Peyer's patch (tissue), 4 donors: ENCODE measurements around the gene GRIP1.

Experiments used
- POLR2A ChIP-seq, 2 donors: fragments of 450-650 bp; IDR thresholded peaks; one replicate each; pipeline ENCODE4 v1.5.1; 2017; ENCODE audit warnings: antibody characterized with exemption in 2 of 2, mild to moderate bottlenecking in 2 of 2, moderate library complexity in 2 of 2
- TF ChIP-seq, protein P1 (sequence below), 6 experiments: fragments of 450-650 bp in 4 of 6; fragments of 200-600 bp in 2 of 6; sonication (generic) in 1 of 6; IDR thresholded peaks; one replicate each; pipeline ENCODE4 v1.5.1; 2017 to 2019; ENCODE audit warnings: antibody characterized with exemption in 6 of 6, mild to moderate bottlenecking in 3 of 6, moderate library complexity in 1 of 6

DNA sequence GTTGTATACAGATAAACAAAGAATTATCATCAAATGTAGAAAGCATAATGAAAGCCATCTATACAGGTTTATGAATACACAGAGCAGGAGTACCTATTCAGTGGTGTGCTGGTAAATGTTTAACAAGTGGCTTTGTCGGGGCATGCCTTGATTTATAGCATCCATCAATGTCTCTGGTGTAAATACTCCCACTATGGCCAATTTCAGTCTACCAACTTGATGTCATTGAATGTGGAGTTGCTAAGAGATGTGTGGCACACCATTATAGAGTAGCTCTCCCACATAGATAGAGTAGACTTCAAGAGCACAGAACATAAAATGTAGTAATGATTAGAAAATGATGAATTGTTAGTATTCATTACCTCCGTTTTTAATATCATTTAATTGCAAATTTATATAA lies 9.3 kb downstream of the GRIP1 start:
- TF ChIP-seq POLR2A (IDR thresholded peaks at IDR 0.05): no peak
- TF ChIP-seq, protein P1, sequence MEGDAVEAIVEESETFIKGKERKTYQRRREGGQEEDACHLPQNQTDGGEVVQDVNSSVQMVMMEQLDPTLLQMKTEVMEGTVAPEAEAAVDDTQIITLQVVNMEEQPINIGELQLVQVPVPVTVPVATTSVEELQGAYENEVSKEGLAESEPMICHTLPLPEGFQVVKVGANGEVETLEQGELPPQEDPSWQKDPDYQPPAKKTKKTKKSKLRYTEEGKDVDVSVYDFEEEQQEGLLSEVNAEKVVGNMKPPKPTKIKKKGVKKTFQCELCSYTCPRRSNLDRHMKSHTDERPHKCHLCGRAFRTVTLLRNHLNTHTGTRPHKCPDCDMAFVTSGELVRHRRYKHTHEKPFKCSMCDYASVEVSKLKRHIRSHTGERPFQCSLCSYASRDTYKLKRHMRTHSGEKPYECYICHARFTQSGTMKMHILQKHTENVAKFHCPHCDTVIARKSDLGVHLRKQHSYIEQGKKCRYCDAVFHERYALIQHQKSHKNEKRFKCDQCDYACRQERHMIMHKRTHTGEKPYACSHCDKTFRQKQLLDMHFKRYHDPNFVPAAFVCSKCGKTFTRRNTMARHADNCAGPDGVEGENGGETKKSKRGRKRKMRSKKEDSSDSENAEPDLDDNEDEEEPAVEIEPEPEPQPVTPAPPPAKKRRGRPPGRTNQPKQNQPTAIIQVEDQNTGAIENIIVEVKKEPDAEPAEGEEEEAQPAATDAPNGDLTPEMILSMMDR (IDR thresholded peaks at IDR 0.05): no peak
